Measurements from ENCODE around the gene MRPL14. TPM values are rescaled to one million over a fixed set of nuclear protein-coding genes. Genes with fewer than 3 reads are reported as not detected.

The MRPL14 gene
- total and polyA plus RNA-seq, 9 of the 15 experiments (the other 6 are each of a cell fraction or from before 2014, with no cell fraction given): 126 to 424 (median 165) TPM

- TF ChIP-seq SFPQ (IDR thresholded peaks at IDR 0.05; ENCODE audit: low read depth, low read length) (no peak), YBX1 (IDR thresholded peaks at IDR 0.05) (no peak), PYGO2 (tag; IDR thresholded peaks at IDR 0.05) (no peak), EHMT2 (IDR thresholded peaks at IDR 0.05) (no peak), PHB2 (IDR thresholded peaks at IDR 0.05; ENCODE audit: low read depth) (no peak), CGGBP1 (CRISPR knock-in tag; IDR thresholded peaks at IDR 0.05) (no peak), SMC3 (conservative IDR thresholded peaks at IDR 0.05; ENCODE audit: insufficient read depth, low read depth, low read length) (peak; percentile 98), DMBX1 (CRISPR knock-in tag; IDR thresholded peaks at IDR 0.05; ENCODE audit: borderline replicate concordance) (peak; percentile 62; the same call in 1 of the 2 replicates), YY1 (IDR thresholded peaks at IDR 0.05; ENCODE audit: borderline replicate concordance in 1 of 3, control insufficient read depth in 1 of 3, extremely low read depth in 1 of 3, insufficient read depth in 3 of 3, insufficient read length in 1 of 3, insufficient replicate concordance in 2 of 3, low read depth in 1 of 3, low read length in 2 of 3) (peak in 1 of 3 experiments; percentile 29), IRF1 (CRISPR knock-in tag; IDR thresholded peaks at IDR 0.05; ENCODE audit: borderline replicate concordance) (no peak), DDX20 (tag; IDR thresholded peaks at IDR 0.05; ENCODE audit: low read depth) (no peak; the same call in 1 of the 2 replicates), ZFX (CRISPR knock-in tag; IDR thresholded peaks at IDR 0.05) (no peak), ZNF75A (CRISPR knock-in tag; IDR thresholded peaks at IDR 0.05) (no peak), HMGN3 (IDR thresholded peaks at IDR 0.05; ENCODE audit: borderline replicate concordance, extremely low read depth, insufficient read length, low read depth, low read length) (no peak), PCBP1 (IDR thresholded peaks at IDR 0.05; ENCODE audit: low read depth, low read length, poor library complexity, severe bottlenecking) (no peak), ZNF655 (CRISPR knock-in tag; IDR thresholded peaks at IDR 0.05) (no peak), THAP12 (CRISPR knock-in tag; IDR thresholded peaks at IDR 0.05) (no peak), FOXM1 (IDR thresholded peaks at IDR 0.05; ENCODE audit: low read depth) (no peak), FOXM1 (CRISPR knock-in tag; IDR thresholded peaks at IDR 0.05; ENCODE audit: low read depth) (no peak), ZSCAN29 (IDR thresholded peaks at IDR 0.05) (no peak), TCF7L2 (IDR thresholded peaks at IDR 0.05; ENCODE audit: low read depth, low read length) (no peak), NR4A1 (CRISPR knock-in tag; IDR thresholded peaks at IDR 0.05) (no peak), NR4A1 (tag; IDR thresholded peaks at IDR 0.05) (peak; percentile 81; the same call in 1 of the 2 replicates)
These were observed 52.8 kb downstream of the MRPL14 start (continued) for GRCh38 chr6:44074439-44074812.

Data from K562 (cell line).